ENCODE data around the gene GSK3A. TPM values are rescaled to one million over a fixed set of nuclear protein-coding genes. Genes with fewer than 3 reads are reported as not detected.

The GSK3A gene
- total and polyA plus RNA-seq, 9 of the 15 experiments (the other 6 are each of a cell fraction or from before 2014, with no cell fraction given) = 0.62 to 90.7 (median 33.3) TPM

GRCh38 chr19:42242512-42243409 lies at the start of gene GSK3A (continued):
- TF ChIP-seq ZNF445 (CRISPR knock-in tag; IDR thresholded peaks at IDR 0.05; ENCODE audit: low read depth) (peak; percentile 62; the same call in 1 of the 2 replicates), KAT7 (CRISPR knock-in tag; IDR thresholded peaks at IDR 0.05; ENCODE audit: borderline replicate concordance) (no peak; the same call in 1 of the 2 replicates), ARID4B (CRISPR knock-in tag; IDR thresholded peaks at IDR 0.05) (peak; percentile 12; the same call in 1 of the 2 replicates), ZNF124 (CRISPR knock-in tag; IDR thresholded peaks at IDR 0.05) (no peak), ZBTB2 (IDR thresholded peaks at IDR 0.05) (0 out of 2 replicates have a peak, but pooled peaks have one; percentile 49), ZNF512 (tag; IDR thresholded peaks at IDR 0.05) (no peak), PBX2 (CRISPR knock-in tag; IDR thresholded peaks at IDR 0.05; ENCODE audit: low read depth) (peak; percentile 73), PBX2 (tag; conservative IDR thresholded peaks at IDR 0.05; ENCODE audit: low read depth) (peak; percentile 71), CTCF (IDR thresholded peaks at IDR 0.05 in 2 of 3, conservative IDR thresholded peaks at IDR 0.05 in 1 of 3; ENCODE audit: insufficient read depth in 2 of 3, low read depth in 1 of 3, low read length in 3 of 3) (peak; percentile 1 to 31 (median 22); a peak in 2 of 6 replicates), LARP7 (IDR thresholded peaks at IDR 0.05) (0 out of 2 replicates have a peak, but pooled peaks have one; percentile 35), DPF2 (IDR thresholded peaks at IDR 0.05) (no peak), HDAC8 (tag; IDR thresholded peaks at IDR 0.05) (peak; percentile 56; the same call in 1 of the 2 replicates), ZFP36 (IDR thresholded peaks at IDR 0.05; ENCODE audit: low read depth, low read length, partially characterized antibody) (peak; percentile 15)
